HG03520 (cell line): ENCODE results near the gene PRKAR1B.

ENCODE experiments used
- ATAC-seq: cut with Tn5 transposase; IDR thresholded peaks from one replicate; pipeline ENCODE4 v1.9.1; 2021; ENCODE audit warnings: mild to moderate bottlenecking, moderate library complexity; ENCODE audit not compliant: unreplicated experiment

PRKAR1B gene

GRCh38 chr7:576524-577277, 150.4 kb downstream of the PRKAR1B start:
- no peak for ATAC-seq

- ATAC-seq = no peak
Measured at GRCh38 chr7:575425-576366, 151.4 kb downstream of the PRKAR1B start.

- ATAC-seq = no peak
Measured at GRCh38 chr7:574661-575395, 152.3 kb downstream of the PRKAR1B start.

GRCh38 chr7:573933-574381, 153.1 kb downstream of the PRKAR1B start:
- ATAC-seq = no peak

GRCh38 chr7:573269-573932, 153.7 kb downstream of the PRKAR1B start:
- no peak for ATAC-seq

DNA sequence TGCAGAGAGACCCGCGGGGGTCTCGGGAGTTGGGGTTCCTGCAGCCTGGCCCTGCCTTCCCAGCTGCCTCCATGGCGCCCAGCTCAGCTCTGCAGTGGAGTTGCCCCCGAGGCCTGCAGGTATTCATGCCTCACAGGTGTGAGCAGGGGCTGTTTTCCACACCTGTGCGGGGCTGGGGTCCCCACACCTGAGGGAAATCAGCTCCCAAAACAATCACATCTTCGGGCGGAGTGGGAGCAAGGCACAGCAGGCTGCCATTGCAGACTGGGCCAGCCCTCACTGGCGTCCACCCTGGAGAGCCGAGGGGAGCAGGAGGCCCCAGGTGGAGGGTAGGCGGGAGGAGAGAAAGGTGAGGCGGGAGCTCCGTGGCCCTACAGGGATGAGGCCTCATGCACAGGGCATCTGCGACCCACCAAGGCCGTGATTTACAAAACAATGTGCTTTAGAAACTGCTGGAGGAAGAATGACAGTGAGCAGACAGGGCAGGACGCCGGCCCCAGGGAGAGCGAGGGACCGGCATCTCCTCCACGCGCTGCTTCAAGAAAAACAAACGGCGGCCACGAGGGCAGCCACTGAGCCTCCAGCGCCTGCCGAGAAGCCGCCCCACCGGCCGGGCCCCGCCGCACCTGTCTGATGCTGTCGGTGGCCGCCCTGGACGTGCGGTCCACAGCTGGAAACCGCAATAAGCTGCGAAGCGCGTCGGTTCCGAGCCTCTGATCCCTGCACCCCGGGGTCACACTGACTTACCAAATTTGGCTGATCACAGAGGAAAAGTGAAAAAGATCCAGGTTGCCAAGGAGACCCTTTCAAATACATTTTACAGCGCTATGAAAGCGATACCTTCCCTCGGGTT, 154.4 kb downstream of the PRKAR1B start:
- no peak for ATAC-seq

- no peak for ATAC-seq
Measured at GRCh38 chr7:571718-572415, 155.2 kb downstream of the PRKAR1B start.

- no peak for ATAC-seq
Measured at GRCh38 chr7:571096-571717, 155.9 kb downstream of the PRKAR1B start.

DNA sequence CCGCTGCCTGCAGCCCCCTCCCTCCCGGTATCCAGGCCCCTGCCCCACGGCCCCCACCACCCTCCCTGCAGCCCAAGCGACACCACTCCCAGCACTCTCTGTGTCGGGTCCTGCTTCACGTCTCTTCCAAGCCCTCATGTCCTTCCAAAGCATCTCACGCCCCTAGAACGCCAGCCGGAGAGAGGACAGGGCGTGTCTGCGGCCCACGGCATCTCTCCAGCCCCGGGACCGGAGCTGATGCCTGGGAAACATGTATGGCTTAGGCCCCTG, 156.3 kb downstream of the PRKAR1B start:
- no peak for ATAC-seq

DNA sequence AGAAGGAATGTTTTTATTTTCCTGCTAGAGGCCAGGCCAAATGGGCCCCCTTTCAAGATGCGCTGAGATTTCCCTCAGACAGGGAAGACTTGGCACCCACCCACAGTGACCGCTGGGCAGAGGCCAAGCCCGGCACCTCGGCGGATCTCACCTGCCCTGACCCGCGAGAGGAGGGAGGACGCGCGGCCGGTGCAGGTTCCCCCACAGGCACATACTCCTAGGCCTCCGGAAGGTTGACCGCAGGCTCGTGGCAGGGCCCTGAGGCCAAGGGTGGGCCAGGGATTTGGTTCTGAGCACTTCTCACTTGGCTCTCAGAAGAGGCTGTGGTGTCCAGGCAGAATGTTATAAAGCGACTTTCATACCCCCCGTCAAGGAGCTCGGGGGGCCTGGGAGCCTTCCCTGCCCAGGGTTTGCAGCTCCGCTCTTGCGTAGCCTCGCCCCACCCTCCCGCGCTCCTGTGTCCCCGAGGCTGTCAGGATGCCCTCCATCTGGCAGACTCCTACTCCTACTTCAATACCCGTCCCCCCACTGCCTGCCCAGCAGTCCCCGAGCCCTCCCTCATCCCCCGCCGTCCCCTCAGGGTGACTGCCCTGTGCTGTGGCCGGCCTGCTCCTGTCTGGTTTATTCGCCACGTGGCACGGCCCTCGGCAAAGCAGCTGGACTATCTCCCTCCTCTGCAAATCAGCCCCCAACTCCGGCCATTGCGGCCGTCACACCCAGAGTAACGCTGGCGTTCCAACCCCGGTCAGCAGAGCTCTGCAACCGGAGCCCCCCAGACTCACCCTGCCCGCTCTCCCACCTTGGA, 156.9 kb downstream of the PRKAR1B start:
- no peak for ATAC-seq

GRCh38 chr7:569071-569855, 157.8 kb downstream of the PRKAR1B start:
- ATAC-seq = no peak

DNA sequence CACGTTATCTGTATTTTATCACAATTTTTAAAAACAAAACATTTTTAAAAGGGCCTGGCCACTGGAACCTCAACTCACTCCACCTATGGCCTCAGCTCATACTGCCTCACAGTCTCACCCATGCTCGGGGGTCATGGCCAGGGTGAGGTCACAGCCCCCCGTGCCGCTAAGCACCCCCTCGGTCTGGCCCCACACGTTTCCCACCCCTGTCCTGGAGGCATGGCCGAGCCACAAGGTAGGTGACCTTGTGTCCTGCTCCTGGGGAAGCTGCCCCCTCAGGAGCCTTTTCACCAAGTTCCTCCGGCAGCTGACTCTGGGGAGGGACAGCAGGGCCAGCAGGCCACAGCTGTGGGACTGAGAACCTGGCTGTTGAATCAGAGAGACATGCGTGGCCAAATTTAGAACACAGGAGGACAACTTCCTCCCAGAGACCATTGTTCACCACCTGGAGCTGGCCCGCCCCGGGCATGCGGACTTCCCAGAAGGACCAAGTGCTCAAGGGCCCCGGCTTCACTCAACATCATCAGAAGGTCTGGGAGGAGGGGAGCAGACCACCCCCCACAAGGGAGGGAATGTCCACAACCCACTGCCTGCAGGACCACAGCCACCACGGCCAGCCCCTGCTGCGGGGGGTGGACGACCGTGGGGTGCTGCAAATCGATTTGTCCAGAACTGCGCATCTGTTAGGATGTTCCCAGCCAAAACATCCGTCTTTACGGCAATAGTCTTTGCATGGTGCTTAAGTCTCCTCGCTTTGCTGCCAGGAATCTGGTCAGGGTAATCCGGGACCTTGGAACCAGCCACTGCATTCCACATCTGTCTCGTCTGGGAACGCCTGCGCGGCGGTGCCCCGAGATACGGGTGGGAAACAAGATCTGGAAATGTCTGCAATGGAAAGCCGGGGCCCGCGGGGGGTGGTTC, 158.8 kb downstream of the PRKAR1B start:
- ATAC-seq = no peak

DNA sequence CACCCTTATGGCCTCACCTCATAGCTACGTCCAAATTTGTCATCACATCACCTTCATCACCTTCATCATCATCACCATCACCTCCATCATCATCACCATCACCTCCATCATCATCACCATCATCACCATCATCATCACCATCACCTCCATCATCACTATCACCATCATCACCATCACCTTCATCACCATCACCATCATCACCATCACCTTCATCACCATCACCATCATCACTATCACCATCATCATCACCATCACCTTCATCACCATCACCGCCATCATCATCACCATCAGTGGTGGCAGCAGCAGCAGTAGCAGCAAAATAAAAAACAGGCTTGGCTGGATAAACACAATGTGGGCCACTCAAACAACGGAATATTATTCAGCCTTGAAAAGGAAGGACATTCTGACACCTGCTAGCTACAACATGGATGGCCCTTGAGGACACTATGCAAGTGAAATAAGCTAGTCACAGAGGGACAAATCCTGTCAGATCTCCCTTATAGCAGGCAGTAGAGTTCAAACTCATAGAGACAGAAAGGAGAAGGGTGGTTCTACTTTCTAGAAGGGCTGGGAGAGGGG, 159.7 kb downstream of the PRKAR1B start:
- ATAC-seq = no peak

GRCh38 chr7:566100-566499, 161.0 kb downstream of the PRKAR1B start:
- ATAC-seq = no peak

DNA sequence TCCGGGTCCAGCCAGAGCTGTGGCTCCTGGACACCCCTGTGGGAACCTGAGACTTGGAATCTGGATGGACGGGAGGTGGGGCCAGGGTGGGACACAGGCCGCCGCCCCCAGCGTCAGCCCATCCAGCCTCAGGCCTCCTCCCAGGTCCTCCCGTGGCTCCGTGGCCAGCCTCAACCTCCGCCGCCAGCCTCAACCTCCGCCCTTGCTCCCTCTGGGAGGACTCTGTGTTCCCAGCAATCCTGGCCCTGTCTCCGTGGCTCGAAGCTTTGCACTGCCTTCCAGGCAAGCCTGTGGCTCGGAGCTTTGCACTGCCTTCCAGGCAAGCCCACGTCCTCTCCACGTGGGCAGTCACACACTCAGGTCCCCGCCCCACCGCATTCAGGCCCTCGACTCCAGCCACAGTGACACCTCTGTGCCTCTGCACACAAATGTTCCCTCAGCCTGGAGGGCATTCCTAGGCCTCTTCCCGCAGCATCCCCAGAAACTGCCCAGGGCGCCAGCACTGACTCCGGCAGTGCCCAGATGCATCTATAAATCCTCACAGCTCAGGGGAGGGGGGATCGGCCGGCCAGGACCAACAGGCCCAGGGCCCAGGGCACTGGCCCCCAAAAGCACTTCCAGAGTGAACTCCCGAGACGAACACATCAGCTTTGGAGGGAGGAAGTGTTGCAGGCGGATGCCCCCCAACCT, 162.8 kb downstream of the PRKAR1B start:
- ATAC-seq = no peak
